OCI-LY1 (cell line): Measurements from ENCODE around the gene ELL.

Source experiments
- H2AFZ ChIP-seq: fragments of 200-600 bp; sonication (generic), shearing (Covaris generic); 2 replicates; pipeline ENCODE4 v1.6.0; 2014; ENCODE audit warnings: antibody characterized with exemption, mild to moderate bottlenecking, low read length
- H3F3A ChIP-seq: fragments of 200-600 bp; sonication (generic), shearing (Covaris generic); 2 replicates; pipeline ENCODE4 v1.6.0; 2014; ENCODE audit warnings: mild to moderate bottlenecking, antibody characterized with exemption, low read length, moderate library complexity; ENCODE audit not compliant: insufficient read depth
- H3K27ac ChIP-seq: fragments of 200-600 bp; sonication (generic); 2 replicates; pipeline ENCODE4 v1.5.1; 2014; ENCODE audit warnings: low read length, mixed run types, mild to moderate bottlenecking, low read depth; ENCODE audit not compliant: poor library complexity, severe bottlenecking
- H3K27me3 ChIP-seq: fragments of 200-600 bp; sonication (generic); 2 replicates; pipeline ENCODE4 v1.6.0; 2014; ENCODE audit warnings: antibody characterized with exemption, mild to moderate bottlenecking, low read length, moderate library complexity; ENCODE audit not compliant: insufficient read depth
- H3K36me3 ChIP-seq: fragments of 200-600 bp; sonication (generic); 2 replicates; pipeline ENCODE4 v1.6.1; 2014; ENCODE audit warnings: mild to moderate bottlenecking, antibody characterized with exemption, low read length, moderate library complexity, mixed read lengths; ENCODE audit not compliant: insufficient read depth
- H3K4me1 ChIP-seq: fragments of 200-600 bp; sonication (generic); 2 replicates; pipeline ENCODE4 v1.5.1; 2014; ENCODE audit warnings: mild to moderate bottlenecking, low read length, moderate library complexity; ENCODE audit not compliant: insufficient read depth, severe bottlenecking
- H3K4me2 ChIP-seq: fragments of 200-600 bp; sonication (generic), shearing (Covaris generic); 2 replicates; pipeline ENCODE4 v1.6.1; 2014; ENCODE audit warnings: low read length
- H3K4me3 ChIP-seq: fragments of 200-600 bp; sonication (generic); 2 replicates; pipeline ENCODE4 v1.5.1; 2014; ENCODE audit warnings: low read length, low read depth, mild to moderate bottlenecking, mixed read lengths; ENCODE audit not compliant: poor library complexity, severe bottlenecking
- H3K79me2 ChIP-seq: fragments of 200-600 bp; shearing (Covaris generic); 2 replicates; pipeline ENCODE4 v1.6.1; 2016; ENCODE audit warnings: mixed run types, low read length, mixed read lengths; ENCODE audit not compliant: insufficient read depth
- H3K9ac ChIP-seq: fragments of 200-600 bp; sonication (generic), shearing (Covaris generic); 2 replicates; pipeline ENCODE4 v1.6.1; 2014; ENCODE audit warnings: mild to moderate bottlenecking, low read length, mixed read lengths
- H3K9me2 ChIP-seq: fragments of 200-600 bp; sonication (generic), shearing (Covaris generic); 2 replicates; pipeline ENCODE4 v1.6.1; 2014; ENCODE audit warnings: low read depth, mild to moderate bottlenecking, low read length, mixed read lengths
- H3K9me3 ChIP-seq: fragments of 200-600 bp; shearing (Covaris generic); 2 replicates; pipeline ENCODE4 v1.6.1; 2014; ENCODE audit warnings: low read length, mixed read lengths
- H4K20me1 ChIP-seq: fragments of 200-600 bp; sonication (generic), shearing (Covaris generic); 2 replicates; pipeline ENCODE4 v1.6.0; 2016; ENCODE audit warnings: mild to moderate bottlenecking, low read length; ENCODE audit not compliant: insufficient read depth
- EZH2 ChIP-seq: fragments of 200-600 bp; sonication (generic), shearing (Covaris generic); IDR thresholded peaks from 2 replicates; pipeline ENCODE4 v1.8.0; 2017; ENCODE audit warnings: borderline replicate concordance, mixed run types, mild to moderate bottlenecking, antibody characterized with exemption, low read length, moderate library complexity, mixed read lengths
- TF ChIP-seq, protein P1 (sequence below): fragments of 200-600 bp; sonication (generic), shearing (Covaris generic); IDR thresholded peaks from 2 replicates; pipeline ENCODE4 v1.5.1; 2017; ENCODE audit warnings: mild to moderate bottlenecking, antibody characterized with exemption, low read length, moderate library complexity, mixed read lengths

ELL gene

DNA sequence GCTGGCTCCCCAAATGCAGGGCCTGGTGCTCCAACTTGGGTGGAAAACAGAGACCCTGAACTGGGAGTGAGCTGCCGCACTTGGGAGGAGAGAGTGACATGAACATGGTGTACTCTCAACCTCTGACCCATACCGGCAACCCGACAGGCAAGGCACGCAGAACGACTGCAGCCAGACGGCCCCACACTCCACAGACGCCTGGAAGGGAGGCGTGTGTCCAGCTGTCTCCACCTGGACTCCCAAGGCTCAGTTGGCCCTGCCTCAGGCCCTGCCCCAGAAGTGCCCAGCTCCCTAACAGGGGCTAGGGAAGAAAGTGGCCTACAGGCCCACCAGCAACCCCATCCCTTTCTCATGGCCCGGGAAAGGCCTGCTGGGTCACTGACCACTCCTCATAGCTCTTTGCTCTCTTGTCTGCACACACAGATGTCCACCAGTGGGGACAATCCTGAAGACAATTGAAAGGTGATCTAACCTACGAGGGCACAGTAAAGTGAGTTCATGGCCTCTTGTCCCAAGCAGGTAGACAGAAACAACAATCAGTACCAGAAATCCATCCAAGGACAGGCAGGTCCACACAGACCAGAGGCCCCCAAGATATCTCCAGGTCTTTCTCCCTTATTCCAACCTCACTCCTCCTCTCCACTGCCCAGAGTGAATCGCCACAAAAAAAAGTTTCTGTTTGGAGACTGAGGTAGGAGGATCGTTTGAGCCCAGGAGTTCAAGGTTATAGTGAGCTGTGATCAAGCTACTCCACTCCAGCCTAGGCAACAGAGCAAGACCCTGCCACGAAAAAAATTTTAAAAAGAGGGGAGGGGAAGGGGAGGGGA, 28.2 kb downstream of the ELL start:
- H4K20me1 ChIP-seq, result no peaks in the 10 kb centered on the region; the same call in 1 of the 2 replicates

DNA sequence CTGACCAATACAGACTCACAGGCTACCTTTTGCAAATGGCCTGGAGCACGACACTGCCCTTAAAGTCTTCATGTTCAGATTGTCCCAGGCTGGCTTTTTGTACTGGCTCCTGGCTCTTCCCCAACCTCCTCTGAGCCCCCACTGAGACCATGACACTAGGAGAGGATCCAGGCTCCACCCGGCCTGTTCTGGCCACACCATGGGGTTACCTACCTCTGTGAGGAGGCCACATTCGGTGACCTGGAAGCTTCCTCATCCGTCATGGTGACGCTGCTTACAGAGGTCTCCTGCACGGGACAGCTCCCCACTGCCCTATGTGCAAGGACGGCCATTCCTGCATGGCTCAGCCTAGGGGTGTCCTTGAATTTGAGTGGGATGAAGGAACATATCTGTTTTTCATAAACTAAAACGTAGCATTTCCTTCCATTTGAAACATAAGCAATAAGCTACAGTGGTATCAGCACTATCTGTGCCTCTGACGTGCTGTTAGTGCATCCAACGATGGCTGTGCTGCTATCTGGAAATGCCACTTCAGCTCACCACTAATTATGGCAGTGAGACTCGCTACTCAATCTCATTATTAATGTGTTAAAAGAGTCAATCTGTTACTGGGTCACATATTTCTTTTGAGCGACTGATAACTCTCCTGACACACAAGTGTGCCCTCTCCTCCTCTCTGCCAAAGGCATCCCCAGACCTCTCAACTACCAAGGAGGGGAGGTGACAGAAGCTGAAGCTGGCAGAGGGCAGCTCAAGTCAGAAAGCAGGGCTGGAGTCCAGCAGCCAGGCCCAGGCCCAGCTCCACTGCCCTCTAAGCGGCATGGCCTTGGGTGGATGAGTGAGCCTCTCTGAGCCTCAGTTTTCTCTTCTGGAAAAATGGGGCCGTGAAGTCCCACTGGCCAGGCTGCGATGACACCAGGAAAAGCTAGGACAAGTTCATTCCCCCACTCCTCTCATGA, 29.6 kb downstream of the ELL start:
- Histone ChIP-seq H2AFZ (no peak overlapping the region), H3K27ac (no peak overlapping the region), H3K9me2 (no peaks in the 10 kb centered on the region), H3K36me3 (no peaks in the 10 kb centered on the region), H3K4me1 (peaks cover 11% of the 10 kb centered on the region), H3K4me3 (no peak overlapping the region), H3K4me2 (no peak overlapping the region), H3F3A (no peaks in the 10 kb centered on the region), H3K9me3 (no peaks in the 10 kb centered on the region), H3K27me3 (no peaks in the 10 kb centered on the region), H3K9ac (no peak overlapping the region), H3K79me2 (no peaks in the 10 kb centered on the region), H4K20me1 (no peaks in the 10 kb centered on the region; the same call in 1 of the 2 replicates)
- TF ChIP-seq, protein P1, sequence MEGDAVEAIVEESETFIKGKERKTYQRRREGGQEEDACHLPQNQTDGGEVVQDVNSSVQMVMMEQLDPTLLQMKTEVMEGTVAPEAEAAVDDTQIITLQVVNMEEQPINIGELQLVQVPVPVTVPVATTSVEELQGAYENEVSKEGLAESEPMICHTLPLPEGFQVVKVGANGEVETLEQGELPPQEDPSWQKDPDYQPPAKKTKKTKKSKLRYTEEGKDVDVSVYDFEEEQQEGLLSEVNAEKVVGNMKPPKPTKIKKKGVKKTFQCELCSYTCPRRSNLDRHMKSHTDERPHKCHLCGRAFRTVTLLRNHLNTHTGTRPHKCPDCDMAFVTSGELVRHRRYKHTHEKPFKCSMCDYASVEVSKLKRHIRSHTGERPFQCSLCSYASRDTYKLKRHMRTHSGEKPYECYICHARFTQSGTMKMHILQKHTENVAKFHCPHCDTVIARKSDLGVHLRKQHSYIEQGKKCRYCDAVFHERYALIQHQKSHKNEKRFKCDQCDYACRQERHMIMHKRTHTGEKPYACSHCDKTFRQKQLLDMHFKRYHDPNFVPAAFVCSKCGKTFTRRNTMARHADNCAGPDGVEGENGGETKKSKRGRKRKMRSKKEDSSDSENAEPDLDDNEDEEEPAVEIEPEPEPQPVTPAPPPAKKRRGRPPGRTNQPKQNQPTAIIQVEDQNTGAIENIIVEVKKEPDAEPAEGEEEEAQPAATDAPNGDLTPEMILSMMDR, result no peak
- TF ChIP-seq EZH2, result no peak

More for the DNA sequence above, 28.2 kb downstream of the ELL start:
- no peaks in the 10 kb centered on the region for H3F3A ChIP-seq
- no peaks in the 10 kb centered on the region for H3K36me3 ChIP-seq
- no peak overlapping the region for H2AFZ ChIP-seq
- H3K27ac ChIP-seq, result no peak overlapping the region
- peaks cover 11% of the 10 kb centered on the region for H3K4me1 ChIP-seq
- H3K4me2 ChIP-seq, result no peak overlapping the region
- H3K9me2 ChIP-seq, result no peaks in the 10 kb centered on the region
- H3K79me2 ChIP-seq, result no peaks in the 10 kb centered on the region
- H3K27me3 ChIP-seq, result no peaks in the 10 kb centered on the region
- no peak overlapping the region for H3K4me3 ChIP-seq
- H3K9ac ChIP-seq, result no peak overlapping the region
- no peaks in the 10 kb centered on the region for H3K9me3 ChIP-seq
- TF ChIP-seq, protein P1, result no peak

DNA sequence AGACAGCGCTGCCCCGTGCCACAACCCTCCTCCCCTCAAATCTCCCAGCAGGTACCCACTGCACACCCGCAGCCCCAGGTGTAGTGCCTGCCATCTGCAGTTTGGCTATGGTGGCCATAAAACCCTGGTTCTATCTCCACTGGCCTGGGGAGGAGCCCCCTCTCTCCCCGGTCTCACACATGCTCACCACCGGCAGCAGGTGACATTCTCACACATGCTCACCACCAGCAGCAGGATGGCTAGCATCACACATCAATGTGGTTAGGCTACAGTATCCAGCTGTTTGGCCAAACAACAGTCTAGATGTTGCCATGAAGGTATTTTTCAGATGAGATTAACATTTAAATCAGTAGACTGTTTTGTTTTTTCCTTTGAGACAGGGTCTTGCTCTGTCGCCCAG, 31.1 kb downstream of the ELL start:
- Histone ChIP-seq H3K9me3 (no peaks in the 10 kb centered on the region), H3K9ac (no peak overlapping the region), H3F3A (no peaks in the 10 kb centered on the region), H3K4me3 (no peak overlapping the region), H3K4me2 (no peak overlapping the region), H2AFZ (no peak overlapping the region), H3K36me3 (no peaks in the 10 kb centered on the region), H3K79me2 (no peaks in the 10 kb centered on the region), H3K27me3 (no peaks in the 10 kb centered on the region), H3K9me2 (no peaks in the 10 kb centered on the region), H3K4me1 (peaks cover under 1% of the 10 kb centered on the region), H3K27ac (no peak overlapping the region), H4K20me1 (no peaks in the 10 kb centered on the region; the same call in 1 of the 2 replicates)
- no peak for TF ChIP-seq EZH2
- TF ChIP-seq, protein P1, result no peak
